Peyer's patch (tissue), 4 donors: ENCODE measurements around the gene EVI2A.

Experiments
- CTCF ChIP-seq, 6 experiments: fragments of 450-650 bp in 4 of 6; fragments of 200-600 bp in 2 of 6; sonication (generic) in 1 of 6; IDR thresholded peaks; one replicate each; pipeline ENCODE4 v1.5.1; 2017 to 2019; ENCODE audit warnings: antibody characterized with exemption in 6 of 6, mild to moderate bottlenecking in 3 of 6, moderate library complexity in 1 of 6
- POLR2A ChIP-seq, 2 donors: fragments of 450-650 bp; IDR thresholded peaks; one replicate each; pipeline ENCODE4 v1.5.1; 2017; ENCODE audit warnings: antibody characterized with exemption in 2 of 2, mild to moderate bottlenecking in 2 of 2, moderate library complexity in 2 of 2

GRCh38 chr17:31321481-31321880, at the start of gene EVI2A:
- TF ChIP-seq CTCF (IDR thresholded peaks at IDR 0.05) (no peak), POLR2A (IDR thresholded peaks at IDR 0.05) (peak in 1 of 2 donors; percentile 34)
